GM18502 (cell line): Measurements from ENCODE around the gene AXIN1.
"Not testable (repeated sequence)": the region's sequence is repeated elsewhere in the genome, so short reads cannot be mapped to it uniquely, and the experiment has no call there.

ENCODE experiments used
- ATAC-seq: cut with Tn5 transposase; IDR thresholded peaks from one replicate; pipeline ENCODE4 v1.9.1; 2021; ENCODE audit warnings: mild to moderate bottlenecking; ENCODE audit not compliant: unreplicated experiment, poor library complexity

AXIN1 gene

DNA sequence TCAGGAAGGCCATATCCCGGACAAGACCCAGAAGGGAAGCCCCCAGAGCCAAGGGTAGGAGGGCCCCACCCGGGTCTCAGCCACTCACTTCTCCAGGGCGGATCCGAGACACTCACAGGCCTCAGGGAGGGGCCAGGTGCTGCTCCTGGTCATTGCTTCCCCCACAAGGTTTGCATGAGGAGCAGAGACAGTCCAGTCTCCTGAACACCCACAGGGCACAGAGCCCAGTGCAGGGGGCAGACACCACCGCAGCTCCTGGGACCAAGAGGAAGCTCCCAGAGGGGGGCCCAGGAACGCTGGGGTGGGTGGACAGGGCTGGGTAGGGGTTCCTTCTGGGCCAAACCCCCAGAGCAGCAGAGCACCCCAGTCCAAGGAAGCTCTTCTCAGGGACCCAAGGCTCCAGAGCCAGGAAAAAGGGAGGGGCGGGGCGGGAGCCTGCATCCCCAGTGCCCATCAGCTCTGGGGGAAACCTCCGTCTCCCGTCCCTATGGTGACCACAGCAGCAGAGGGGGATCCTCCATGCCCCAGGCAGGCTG lies 18.5 kb upstream of the AXIN1 start:
- no peak for ATAC-seq

DNA sequence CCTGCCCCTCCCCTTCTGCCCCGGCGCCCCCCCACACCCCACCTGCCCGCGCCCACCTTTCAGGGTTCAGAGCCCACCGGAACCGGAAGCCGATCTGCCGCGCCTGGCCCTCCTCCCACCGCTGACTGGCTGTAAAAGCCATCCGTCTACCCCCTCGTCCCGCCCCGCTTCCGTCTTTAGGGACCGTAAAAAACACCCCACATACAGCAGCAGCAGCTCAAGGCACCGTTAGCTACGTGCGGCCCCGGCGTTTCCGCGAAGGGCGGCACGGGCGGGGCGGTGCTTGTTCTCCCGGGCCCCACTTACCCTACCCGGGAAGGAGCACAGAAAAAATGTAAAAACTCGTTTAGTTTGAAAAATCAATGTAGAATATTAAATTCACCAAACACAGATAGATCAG lies 17.9 kb upstream of the AXIN1 start, which contains the start of gene MRPL28:
Gene MRPL28, minus strand, starts transcription at position 96 of the 400 bp plus-strand sequence. CDS start 320 bp downstream, outside the sequence.
- ATAC-seq, result peak; percentile 78

DNA sequence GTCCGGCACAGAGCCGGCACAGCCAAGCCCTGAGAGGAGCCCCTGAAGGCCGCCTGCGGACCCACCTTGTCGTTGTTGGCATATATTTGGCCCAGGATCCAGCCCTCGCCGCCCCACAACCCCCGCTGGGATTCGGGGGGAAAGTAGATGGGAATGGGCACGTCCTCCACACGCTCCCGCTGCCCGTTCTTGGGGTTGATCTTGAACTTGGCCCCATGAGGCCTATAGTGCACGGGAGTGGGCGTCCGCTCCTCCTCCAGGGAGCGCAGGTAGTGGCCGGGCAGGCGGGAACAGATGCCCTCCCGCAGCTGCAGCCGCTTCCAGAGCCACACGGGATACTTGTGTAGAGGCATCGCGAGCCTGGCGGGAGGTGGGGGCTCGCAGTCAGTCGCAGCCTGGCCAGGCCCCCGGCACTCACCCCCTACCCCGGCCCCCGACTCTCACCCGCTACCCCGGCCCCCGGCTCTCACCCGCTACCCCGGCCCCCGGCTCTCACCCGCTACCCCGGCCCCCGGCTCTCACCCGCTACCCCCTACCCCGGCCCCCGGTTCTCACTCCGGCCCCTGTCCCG lies 17.4 kb upstream of the AXIN1 start:
- ATAC-seq, result no peak

DNA sequence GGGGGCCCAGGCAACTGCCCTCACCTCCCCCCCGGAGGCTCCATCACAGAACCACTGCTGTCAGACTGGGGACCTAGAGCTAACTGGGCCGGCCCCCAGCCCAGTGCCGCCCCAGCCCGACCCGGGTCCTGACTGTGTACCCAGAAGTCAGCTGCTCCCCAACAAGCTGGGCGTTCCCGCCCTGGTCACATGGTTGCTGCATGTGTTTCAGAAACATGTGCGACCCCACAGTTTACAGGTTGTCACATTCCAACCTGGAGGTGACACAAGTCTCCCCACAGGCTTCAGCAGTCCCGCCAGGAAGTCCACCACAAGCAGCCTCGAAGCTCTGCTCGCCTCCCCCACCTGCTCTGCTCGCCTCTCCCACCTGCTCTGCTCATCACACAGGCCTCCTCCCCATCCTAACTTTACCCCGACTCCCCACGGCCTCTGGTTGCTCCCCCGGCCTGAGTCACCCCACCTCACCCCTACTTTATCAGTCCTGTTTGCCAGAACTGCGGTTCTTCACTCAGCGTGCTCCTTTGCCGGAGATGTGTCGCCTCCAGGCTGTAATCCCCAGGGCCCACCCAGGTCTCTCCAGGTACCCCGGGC lies 16.8 kb upstream of the AXIN1 start:
- no peak for ATAC-seq

DNA sequence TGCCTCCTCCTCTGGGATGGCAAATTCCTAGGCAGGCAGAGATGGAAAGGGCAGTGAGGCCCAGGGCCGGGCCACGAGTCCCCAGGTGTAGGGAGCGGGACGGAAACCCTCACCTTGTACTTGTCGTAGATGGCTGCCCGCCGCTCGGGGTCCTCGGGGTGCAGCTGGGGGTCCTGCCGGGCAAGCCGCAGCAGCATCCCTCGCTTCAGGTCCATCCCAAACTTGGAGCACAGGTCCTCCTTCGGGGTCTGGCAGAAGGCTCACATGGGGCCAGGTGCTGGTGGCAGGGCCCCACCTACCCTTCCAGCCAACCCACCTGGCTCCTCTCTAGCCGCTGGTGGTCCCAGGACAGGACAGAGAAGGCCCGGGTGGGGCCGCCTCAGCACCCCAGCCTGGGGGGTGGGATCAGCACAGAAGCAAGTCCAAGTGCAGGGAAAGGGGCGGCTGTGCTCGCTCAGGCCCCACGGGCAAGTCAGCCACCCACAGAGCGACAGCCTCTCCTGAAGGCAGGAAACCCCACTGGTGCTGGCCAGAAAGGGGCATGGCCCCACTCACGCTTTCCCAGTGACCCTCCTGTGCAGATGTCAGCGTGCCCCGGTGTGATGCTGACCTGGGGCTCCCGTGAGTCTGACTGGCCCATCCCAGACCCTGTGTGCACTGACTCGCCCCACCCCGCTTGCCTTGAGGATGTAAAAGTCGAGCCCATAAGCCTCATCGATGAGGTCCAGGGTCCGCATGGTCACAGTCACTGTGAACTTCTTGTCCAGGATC lies 16.1 kb upstream of the AXIN1 start:
- no peak for ATAC-seq

DNA sequence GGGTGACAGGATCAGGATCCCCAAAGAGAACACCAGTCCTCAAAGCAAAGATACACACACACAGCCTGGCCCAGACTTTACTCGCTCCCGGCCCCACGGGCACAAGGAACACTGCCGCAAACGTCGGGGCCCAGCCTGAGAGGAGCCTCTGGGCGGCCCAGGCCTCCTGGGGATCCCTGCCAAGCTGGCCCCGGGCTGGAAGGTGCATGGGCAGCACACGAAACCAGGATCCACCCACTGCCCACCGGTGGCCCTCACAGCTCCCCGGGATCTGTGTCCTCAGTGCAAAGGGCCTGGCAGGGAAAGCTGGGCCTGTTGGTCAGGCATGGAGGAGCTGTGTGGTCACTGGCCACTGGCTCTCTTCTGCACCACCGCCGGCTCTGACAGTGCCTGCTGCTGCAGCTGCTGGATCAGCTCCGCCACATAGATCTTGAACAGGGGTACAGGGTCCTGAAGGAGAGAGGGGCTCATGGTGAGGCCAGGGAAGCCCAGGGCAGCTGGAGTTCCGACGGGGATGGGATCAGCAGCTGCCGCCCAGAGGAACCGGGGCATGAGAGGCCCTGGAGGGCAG lies 14.9 kb upstream of the AXIN1 start:
- no peak for ATAC-seq

DNA sequence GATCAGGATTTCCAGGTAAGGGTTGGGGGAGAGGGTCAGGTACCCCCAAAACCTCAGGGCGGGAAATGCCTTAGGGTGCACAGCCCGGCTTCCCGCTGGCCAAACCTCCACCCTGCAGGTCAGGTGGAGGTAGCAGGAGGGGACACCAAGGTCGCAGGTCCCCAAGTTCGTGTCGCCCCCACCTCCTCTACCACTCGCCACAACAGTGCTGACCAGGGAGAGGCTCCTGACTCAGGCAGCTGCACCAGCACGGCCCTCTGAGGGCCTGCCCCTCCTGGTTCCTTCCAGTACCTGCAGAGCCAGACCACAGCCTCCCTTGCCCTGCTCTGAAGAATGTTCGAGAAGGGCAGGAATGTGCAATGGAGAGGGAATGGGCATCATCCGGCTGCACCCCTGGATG lies 14.0 kb upstream of the AXIN1 start:
- ATAC-seq, result no peak

DNA sequence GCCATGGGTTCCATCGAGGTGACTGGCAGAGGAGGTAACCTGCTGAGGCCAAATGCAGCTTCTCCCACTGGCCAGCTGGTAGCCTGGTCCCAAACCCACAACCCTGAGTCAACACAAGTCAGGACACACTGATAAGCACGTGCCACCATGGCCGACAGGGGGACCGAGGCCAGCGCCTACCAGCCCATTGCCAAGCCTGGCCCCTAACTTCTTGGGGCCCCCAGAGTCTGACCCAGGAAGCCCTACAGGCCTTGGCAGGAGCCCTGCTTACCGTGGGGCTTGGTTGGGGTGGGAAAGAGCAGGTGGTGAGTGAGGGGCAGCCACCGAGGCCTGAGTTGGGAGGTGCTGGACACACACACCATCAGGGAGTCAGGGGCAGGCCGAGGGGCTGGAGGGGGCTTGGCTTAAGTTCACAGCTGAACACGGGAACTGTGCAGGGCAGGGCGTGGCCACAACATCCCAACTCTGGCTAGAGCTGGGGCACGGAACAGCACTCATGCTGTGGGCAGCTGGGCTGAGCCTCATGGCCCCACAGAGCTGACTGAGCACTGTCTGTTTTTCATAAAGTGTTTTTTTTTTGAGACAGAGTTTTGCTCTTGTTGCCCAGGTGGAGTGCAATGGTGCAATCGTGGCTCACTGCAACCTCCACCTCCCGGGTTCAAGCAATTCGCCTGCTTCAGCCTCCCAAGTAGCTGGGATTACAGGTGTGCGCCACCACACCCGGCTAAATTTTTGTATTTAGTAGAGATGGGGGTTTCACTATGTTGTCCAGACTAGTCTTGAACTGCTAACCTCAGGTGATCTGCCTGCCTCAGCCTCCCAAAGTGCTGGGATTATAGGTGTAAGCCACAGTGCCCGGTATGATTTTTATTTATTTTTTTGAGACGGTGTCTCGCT lies 12.3 kb upstream of the AXIN1 start:
- no peak for ATAC-seq

DNA sequence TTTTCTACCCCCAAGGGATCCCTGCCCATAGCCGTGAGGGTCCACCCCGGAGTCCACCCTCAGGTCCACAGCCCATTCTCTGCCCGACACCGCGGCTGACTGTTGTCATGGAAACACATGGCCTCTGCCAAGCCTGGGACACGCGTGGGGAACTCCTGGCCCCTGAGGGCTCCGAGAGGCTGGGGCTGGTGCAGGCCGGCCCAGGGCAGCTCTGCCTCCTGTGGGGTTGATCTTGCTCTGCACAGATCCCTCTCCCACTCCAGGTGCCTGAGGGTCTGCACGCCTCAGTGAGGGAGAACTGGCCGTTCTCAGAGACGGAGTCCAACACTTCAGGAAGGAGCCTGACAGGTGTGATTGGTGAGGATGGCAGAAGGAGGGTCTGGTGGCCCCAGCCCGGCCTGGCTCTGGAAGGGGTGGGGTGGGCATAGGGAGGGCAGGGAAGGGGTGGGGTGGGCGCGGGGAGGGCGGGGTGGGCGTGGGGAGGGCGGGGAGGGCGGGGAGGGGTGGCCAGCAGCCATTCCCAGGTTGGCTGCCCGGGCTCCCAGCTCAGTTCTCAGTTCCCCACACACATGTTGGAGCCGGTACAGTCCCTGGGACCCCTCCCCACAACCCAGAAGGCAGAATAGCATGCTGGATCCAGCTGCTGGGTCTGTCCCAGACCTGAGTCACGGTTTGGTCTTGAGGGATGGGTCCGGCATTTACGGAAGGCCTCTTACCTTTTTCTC lies 11.4 kb upstream of the AXIN1 start:
- no peak for ATAC-seq

DNA sequence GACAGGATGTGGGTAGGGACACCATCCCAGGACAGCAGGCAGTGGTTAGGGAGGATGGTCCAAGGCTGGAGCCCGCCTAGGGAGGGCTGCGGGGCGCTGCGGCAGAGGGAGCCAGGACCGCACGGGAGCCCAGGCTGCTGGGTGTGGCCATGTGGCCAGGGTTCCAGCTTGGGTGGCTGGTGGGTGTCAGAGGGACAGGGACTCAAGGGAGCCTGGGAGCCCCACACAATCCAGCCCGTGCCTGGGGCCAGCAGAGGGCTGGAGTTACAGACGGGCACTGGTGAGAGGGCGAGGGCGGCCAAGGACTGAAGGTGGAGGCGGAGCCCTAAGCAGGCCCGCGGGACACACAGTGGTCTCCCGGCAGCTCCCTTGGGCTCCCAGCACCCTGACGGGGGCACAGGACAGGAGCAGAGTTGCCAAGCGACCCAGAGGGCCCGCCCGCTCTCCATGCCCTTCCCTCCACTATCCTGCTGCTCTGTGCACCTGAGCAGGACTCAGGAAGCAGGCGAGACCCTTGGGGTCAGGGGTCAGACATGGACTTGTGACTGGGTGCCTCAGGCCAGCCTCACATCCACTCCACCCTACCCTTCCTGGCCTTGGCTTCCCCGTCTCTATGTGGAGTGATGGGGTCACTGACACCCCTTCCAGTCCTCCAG lies 10.7 kb upstream of the AXIN1 start:
- no peak for ATAC-seq

DNA sequence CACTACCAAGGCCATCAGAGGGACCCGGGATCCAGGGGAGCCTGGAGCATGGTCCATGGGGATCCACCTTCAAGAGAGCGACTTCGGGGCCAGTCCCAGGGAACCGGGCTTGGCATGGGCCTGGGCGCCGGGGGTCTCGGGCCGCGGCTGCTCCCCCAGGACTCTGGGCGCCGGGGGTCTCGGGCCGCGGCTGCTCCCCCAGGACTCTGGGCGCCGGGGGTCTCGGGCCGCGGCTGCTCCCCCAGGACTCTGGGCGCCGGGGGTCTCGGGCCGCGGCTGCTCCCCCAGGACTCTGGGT lies 10.1 kb upstream of the AXIN1 start:
- ATAC-seq, result not testable (repeated sequence)

DNA sequence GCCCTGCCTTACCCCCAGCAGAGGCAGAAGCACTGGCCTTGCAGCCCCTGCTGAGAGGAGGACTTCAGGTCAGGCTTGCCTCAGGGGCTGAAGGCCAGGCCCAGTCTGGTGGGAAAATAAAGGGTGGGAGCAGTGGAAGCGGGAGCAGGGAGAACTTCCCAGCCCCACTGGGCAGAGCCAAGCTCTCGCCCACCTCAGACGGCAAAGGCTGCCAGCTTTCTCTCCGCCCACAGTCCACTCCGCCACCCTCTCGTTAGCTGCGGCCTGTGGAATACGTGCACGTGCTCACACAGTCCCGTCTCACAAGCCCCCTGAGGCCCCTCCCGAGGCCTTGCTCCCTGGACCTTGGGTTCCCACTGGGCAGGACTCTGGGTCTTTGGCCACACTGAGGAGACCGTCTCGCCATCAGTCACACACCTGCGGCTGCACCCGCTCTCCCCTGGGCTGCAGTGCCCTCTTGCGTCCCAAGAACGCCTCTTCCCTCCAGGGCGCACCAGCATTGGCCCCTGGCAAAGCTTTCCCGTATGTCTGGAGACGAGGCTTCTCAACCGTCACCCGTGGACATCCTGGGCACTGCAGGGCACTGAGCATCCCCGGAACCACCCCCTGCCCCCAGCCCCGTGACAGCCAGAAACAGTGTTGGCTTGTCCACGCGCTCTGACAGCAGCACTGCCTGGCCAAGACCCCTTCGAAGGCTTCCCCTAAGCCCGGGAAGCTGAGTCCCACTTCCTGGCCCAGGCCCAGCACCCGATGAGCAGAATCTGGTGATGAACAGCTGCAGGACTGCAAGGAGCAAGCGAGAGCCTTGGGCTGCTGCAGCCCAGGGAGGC lies 9.6 kb upstream of the AXIN1 start:
- ATAC-seq, result no peak

DNA sequence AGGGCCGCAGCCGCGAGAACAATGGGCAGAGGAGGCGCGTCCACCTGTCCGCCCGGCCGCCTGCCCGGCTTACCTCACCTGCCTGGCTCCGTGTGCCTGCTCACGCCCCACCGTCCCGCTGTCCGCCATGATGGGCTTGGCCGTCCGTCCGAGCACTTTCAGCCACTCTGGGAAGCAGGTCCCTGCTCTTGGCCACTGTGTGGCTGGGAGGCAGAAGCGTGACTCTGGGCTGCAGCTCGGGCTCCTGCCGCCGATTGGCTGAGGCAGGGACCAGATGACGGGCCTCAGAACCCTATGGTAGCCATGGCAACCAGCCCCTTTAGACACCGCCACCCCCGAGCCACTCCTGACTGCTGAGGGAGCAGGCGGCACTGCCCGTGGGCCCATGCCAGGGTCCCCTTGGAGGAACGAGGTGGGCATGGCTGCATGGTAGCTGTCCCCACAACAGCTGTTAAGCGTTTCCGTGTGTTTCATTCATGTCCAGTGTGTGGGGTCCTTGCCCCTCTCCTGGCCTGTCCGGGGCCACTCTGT lies 8.9 kb upstream of the AXIN1 start:
- ATAC-seq, result no peak

DNA sequence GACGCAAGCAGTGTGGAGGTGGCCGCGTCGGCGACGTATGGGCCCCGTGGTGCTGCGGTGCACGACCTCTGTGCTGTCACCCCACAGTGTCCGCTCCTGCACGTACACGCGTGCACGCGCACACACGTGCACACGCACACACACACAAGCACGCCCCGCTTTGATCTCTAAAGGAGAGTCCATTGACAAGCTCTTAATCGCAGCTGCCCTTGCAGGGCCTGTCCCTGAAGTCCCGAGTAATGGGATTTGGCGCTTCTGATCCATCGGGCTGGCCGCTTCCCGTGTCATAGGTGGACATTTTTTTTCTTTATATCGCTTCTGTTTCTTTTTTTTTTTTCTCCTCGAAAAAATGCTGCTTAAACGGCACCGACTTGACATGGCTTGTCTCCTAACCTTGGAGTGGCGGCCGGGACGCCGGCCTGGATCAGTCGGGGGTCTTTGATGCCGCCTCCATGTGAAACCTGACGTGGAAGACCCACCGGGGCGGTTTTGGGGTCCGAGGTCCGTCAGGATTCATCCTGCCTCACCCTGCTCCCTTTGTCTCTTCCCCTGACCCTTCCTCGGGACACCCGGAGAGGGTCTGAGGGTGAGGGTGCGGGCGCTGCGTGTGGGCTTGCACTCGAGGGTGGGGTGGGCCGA lies 8.3 kb upstream of the AXIN1 start:
- ATAC-seq, result no peak

DNA sequence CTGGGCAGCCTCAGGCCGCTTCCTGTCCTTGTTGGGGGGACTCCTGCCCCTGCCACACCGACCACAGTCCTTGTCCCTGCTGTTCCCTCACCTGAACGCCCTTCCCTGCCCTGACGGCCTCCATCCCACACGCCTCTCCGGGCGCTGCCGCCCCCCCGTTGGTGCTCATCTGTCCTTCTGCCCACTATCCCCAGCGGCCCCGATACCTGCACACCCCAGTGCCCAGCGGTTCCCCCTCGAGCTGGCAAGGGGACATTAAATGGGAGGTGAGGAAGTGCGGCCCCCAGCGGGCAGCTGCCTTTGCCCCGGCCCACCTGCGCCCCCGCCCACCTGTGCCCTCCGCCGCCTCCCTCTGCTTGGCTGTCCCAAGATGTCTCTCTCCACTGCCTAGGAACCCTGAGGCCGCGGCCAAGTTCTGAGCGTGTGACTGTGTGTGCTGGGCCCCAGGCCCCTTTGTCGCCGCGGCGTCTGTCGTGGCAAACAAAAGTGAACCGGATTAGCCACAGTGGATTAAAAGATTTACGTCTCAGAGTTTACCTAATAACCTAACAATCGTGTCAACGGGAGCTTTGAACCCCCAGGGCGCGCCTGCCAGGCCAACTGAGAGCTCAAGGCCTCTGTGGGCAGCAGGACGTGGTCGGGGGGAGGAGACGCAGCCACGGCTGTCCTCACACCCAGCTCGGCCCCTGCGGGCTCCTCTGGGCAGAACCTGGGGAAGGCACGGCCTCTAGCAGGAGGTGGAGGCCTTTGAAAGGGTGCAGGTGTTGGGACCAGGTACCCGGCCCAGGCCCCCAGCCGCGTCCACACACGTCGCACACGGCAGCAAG lies 7.6 kb upstream of the AXIN1 start:
- ATAC-seq, result no peak

DNA sequence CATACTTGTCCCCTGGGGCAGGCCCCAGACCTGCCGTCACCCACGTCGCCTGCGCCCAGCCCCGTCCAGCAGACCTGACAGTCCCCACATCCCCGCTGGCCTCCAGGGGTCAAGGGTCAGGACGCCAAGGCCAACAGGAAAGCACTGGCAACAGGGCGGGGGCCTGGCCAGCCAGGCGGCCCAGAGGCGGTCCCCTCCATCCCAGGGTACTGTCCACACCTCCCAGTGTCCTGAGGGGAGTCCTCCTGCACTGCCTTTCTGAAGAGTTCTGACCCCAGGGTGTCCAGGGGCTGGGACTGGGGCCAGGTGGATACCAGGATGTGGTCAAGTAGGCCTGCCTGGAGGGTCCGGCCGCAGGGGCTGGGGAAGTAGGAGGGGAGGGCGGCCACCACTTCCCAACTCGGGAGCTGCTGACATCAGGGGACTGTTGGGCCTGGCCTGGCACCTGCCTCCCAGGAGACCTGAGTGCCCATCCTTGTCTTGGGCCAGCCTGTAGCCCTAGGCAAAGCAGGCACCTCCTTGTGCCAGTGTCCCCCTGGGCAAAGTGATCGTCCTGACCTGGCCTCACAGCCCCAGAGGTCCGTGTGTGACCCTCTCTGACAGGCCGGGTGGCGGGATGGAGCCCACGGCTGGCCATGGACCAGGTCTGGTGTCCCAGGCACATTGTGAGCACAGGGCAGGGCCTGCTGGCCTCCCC lies 6.7 kb upstream of the AXIN1 start:
- no peak for ATAC-seq
